Endothelial cell of coronary artery (primary cell): ENCODE results near the gene ADGRG3. TPM values are rescaled to one million over a fixed set of nuclear protein-coding genes. Genes with fewer than 3 reads are reported as not detected.

Experiments
- total RNA-seq: library from RNA; depleted of rRNA; stranded (reverse); fragments of >200 nt; gene quantifications from 2 replicates; pipeline ENCODE4 v1.2.3, GENCODE V29; 2014

Gene ADGRG3
- total RNA-seq, result not detected in 2 replicates

GRCh38 chr16:57668263-57668571, at the start of gene ADGRG3:
Gene ADGRG3, plus strand, starts transcription at chr16:57668306. Its CDS starts 42 bp downstream, at chr16:57668348.

GRCh38 chr16:57628008-57628781, 39.9 kb upstream of the ADGRG3 start, which contains the start of gene ADGRG1:
Gene ADGRG1, plus strand, starts transcription at chr16:57628630. Its CDS starts 21,658 bp downstream, at chr16:57650288.

GRCh38 chr16:57694725-57695679, 26.9 kb downstream of the ADGRG3 start, which contains the start of gene DRC7:
Gene DRC7, plus strand, starts transcription at chr16:57694806. Its CDS starts 3,144 bp downstream, at chr16:57697950.

GRCh38 chr16:57735755-57736418, 67.8 kb downstream of the ADGRG3 start, which contains the start of gene KATNB1:
Gene KATNB1, plus strand, starts transcription at chr16:57735770. Its CDS starts 1,474 bp downstream, at chr16:57737244.

Other genes with a start within 250 kb of the ADGRG3 start
- gene CIAPIN1, start 220.9 kb upstream of the ADGRG3 start, total RNA-seq, result 71.7 and 76.7 TPM in 2 replicates
- gene COQ9, start 220.8 kb upstream of the ADGRG3 start, total RNA-seq, result 48.2 and 55.7 TPM in 2 replicates
- gene POLR2C, start 205.6 kb upstream of the ADGRG3 start, total RNA-seq, result 106 and 110 TPM in 2 replicates
- gene DOK4, start 181.8 kb upstream of the ADGRG3 start, total RNA-seq, result 24.0 and 25.1 TPM in 2 replicates
- gene CCDC102A, start 131.7 kb upstream of the ADGRG3 start, total RNA-seq, result 9.9 and 14.5 TPM in 2 replicates
- not detected in 2 replicates for gene ADGRG5, start 125.7 kb upstream of the ADGRG3 start, total RNA-seq
- gene ADGRG1, start 39.7 kb upstream of the ADGRG3 start, total RNA-seq, result 24.8 and 29.1 TPM in 2 replicates
- 0.09 and 0.19 TPM in 2 replicates for gene DRC7, start 26.5 kb downstream of the ADGRG3 start, total RNA-seq
- 18.8 and 26.0 TPM in 2 replicates for gene KATNB1, start 67.5 kb downstream of the ADGRG3 start, total RNA-seq
- 45.3 and 56.0 TPM in 2 replicates for gene KIFC3, start 134.2 kb downstream of the ADGRG3 start, total RNA-seq